Femur (tissue), 1 donor: Measurements from ENCODE around the gene AHCTF1.

Experiments
- DNase-seq: peaks from one replicate; pipeline ENCODE4 v3.0.0-alpha.2; 2017

AHCTF1 gene

GRCh38 chr1:246798107-246798506, 133.6 kb downstream of the AHCTF1 start:
- no peak for DNase-seq

GRCh38 chr1:246797597-246797996, 134.2 kb downstream of the AHCTF1 start:
- DNase-seq, result no peak

DNA sequence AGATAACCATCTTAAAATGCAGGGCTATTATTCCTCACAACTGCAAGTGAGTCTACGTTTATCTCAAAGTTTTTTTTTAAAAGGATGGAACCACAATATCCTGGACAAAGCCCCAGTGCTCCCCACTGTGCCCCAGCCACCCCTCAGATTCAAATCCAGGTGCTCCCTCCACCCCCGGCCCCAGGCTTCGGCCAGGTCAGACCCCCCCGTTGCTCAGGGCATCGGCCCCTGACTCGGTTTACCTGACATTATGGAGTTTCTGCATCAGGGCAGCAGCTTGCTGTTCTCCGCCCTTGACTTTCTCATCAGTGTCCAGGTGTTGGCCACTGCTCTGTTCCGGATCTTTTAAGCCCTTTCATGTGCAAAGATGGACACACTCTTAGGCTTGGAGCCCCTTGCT, 134.6 kb downstream of the AHCTF1 start:
- DNase-seq, result no peak

DNA sequence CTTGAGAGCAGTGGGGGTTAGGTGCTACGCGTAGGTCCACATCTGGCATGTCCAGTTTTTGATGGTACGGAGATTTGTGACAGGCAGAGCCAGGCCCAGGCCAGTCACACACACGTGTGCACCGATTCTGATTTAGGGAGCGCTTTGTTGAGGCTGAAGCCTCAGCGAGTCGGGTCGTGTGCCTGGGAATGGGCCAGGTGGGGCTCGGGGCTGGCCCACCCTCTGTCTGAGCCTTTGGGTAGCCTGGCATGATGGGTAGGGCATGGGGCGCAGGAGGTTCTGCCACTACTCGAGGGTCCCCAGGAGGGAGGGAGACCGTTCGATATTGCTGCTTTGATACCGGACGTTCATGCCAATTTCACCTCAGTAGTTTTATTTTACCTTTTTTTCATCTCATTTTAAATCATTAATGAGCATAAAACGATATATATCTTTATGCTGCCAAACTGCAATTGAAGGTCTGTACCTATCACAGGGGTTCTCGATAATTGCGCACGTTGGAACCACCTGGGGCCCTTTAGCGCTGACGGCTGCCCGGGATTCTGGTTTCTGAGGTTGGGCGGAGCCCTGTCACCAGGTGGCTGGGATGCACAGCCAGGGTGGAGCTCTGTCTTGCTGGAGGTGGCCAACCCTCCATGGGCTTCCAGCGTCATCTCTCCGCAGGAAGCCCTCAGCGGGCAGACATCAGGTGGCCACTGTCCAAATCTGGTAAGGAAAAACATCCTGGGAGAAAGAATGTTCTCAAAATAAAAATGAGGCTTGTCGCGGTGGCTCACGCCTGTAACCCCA, 135.6 kb downstream of the AHCTF1 start:
- no peak for DNase-seq

DNA sequence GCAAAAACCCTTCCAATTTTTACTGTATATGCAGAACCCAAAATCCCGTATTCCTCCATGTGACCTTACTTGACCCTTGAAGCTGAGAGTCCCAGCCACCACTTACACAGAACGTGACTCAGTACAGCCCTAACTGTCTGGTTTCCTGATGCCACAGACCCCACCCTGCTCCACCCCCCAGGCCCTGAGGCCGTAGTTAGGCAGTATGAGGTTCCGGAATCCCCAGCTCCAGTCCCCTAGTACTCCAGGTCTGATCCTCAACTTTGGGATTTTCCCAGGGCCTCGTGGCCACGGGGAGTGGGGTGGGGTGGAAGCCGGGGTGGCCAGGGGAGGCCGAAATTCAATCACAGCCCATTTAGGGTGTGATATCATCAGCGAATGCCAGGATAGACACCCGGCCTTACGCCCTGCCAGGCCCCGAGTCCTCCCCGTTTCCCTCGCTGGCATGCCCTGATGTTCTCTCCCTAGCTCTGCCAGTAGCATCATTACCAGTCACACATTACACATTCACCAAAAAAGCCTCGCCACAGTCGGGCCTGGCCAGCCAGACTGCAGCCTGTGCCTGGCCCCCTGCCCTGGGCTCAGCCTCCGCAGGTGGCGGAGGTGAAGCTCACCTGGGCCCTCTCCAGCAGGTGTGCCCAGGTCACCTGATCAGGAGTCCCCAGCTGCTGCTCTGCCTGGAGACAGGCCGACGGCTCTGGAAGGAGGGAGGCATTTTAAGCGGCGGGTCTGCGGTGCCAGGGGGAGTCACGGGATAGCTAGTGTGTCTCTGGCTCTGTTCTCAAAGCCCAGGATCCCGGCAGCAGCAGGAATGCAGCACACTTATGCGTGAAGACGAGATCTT, 136.7 kb downstream of the AHCTF1 start:
- DNase-seq, result no peak

- no peak for DNase-seq
These were observed 137.5 kb downstream of the AHCTF1 start for GRCh38 chr1:246794048-246794827.

- DNase-seq, result no peak
These were observed 138.3 kb downstream of the AHCTF1 start for GRCh38 chr1:246793356-246793896.

GRCh38 chr1:246792603-246793002, 139.1 kb downstream of the AHCTF1 start:
- no peak for DNase-seq

- no peak for DNase-seq
These were observed 140.3 kb downstream of the AHCTF1 start for GRCh38 chr1:246791303-246791918.

GRCh38 chr1:246790833-246791232, 140.9 kb downstream of the AHCTF1 start:
- DNase-seq, result no peak

- no peak for DNase-seq
These were observed 141.4 kb downstream of the AHCTF1 start for GRCh38 chr1:246790364-246790763.

DNA sequence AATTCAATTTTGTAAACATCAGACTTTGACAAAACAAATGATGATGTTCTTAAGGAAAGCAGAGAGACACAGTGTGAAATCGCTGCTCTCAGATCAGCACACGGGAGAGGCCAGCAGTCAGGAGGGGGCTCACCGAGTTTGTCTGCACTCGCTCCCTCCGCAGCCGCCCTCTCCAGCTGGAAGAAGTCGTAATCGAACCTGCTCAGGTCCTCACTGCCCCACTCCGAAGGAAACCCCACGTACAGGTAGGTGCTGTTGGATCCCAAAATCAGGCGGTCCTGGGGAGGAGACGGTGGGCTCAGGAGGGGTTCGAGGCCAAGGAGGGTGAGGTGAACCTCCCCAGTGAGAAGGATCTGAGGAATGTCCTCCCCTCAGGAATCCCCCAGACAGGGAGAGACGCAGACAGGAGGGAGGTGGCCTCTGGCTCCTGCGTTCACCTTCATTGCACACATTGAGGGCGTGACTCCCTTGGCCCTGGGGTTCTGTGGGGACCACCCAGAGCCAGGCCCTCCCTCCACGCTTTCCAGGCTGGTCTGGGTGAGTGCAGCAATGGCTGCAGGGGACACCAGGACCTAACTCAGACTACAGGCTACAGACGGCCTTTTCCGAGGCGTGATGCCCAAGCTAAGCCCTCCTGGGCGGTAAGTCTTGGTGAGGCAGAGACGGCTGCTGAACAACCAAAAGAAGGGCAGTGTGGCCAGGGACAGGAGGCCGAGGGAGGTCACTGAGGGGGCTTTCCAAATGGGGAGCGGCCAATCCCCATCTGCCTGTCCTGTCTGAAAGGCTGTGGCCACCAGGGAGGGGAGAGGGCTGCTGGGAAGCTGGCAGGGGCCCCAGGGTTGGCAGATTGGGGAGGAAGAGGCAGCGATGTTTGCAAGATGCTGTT, 142.1 kb downstream of the AHCTF1 start:
- no peak for DNase-seq
